GM10847 (cell line): ENCODE measurements around the gene PDIK1L.

Source experiments
- POLR2A ChIP-seq: IDR thresholded peaks from 2 replicates; pipeline ENCODE4 v1.6.1; 2011; ENCODE audit not compliant: insufficient read length; ENCODE audit errors: extremely low read depth

Gene PDIK1L

GRCh38 chr1:26081267-26082019, 30.2 kb upstream of the PDIK1L start:
- no peak for TF ChIP-seq POLR2A

- no peak for TF ChIP-seq POLR2A
These were observed 29.6 kb upstream of the PDIK1L start for GRCh38 chr1:26082020-26082350.

- no peak for TF ChIP-seq POLR2A
These were observed 28.4 kb upstream of the PDIK1L start for GRCh38 chr1:26083208-26083607.

GRCh38 chr1:26084091-26084561, 27.5 kb upstream of the PDIK1L start:
- TF ChIP-seq POLR2A: no peak

GRCh38 chr1:26084844-26085243, 26.8 kb upstream of the PDIK1L start:
- no peak for TF ChIP-seq POLR2A

- no peak for TF ChIP-seq POLR2A
These were observed 22.5 kb upstream of the PDIK1L start for GRCh38 chr1:26089125-26089524.

- TF ChIP-seq POLR2A: no peak
These were observed 20.7 kb upstream of the PDIK1L start for GRCh38 chr1:26090893-26091292.

GRCh38 chr1:26092422-26092821, 19.2 kb upstream of the PDIK1L start:
- no peak for TF ChIP-seq POLR2A

GRCh38 chr1:26094076-26094669, 17.5 kb upstream of the PDIK1L start:
- no peak for TF ChIP-seq POLR2A

- no peak for TF ChIP-seq POLR2A
These were observed 16.8 kb upstream of the PDIK1L start for GRCh38 chr1:26094677-26095383.

- no peak for TF ChIP-seq POLR2A
These were observed 15.2 kb upstream of the PDIK1L start for GRCh38 chr1:26096471-26096870.

- TF ChIP-seq POLR2A: no peak
These were observed 13.9 kb upstream of the PDIK1L start for GRCh38 chr1:26097696-26098095.

- no peak for TF ChIP-seq POLR2A
These were observed 13.0 kb upstream of the PDIK1L start for GRCh38 chr1:26098602-26099001.

GRCh38 chr1:26099780-26100179, 11.8 kb upstream of the PDIK1L start:
- no peak for TF ChIP-seq POLR2A

GRCh38 chr1:26102119-26102518, 9.5 kb upstream of the PDIK1L start:
- TF ChIP-seq POLR2A: no peak

- TF ChIP-seq POLR2A: no peak
These were observed 9.1 kb upstream of the PDIK1L start for GRCh38 chr1:26102526-26102925.
